Measurements from ENCODE around the gene GATAD2A.

GATAD2A gene

DNA sequence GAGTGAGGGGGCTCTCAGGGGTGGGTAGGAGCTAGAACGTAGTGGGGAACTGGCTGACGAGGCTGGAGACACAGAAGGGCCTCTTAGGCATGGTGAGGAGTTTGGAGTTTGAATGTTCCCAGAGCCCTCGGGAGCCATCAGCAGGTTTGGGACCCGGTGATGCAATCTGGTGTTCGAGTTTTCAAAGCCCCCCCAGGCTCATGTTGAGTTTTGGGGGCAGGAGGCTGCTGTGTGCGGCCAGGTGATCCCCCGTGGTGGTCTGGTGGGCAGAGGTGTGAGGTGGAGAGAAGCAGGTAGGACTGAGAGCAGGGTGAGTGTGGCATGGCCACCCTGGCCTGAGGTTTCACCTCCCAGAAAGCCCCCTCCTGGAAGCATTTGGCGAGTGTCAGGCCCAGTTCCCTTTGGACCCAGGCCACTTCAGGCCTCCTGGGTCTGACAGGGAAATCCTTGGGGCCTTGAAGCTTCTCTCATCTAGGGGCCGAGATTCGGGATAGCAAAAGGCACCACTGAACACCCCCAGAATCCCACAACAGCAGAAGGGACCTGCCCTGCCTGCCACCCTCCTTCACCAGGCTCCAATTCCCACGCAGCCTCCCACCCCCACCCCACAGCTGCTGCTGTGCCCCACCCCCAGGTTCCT, 124.4 kb downstream of the GATAD2A start:
- no peak for DNase-seq (ENCODE audit: low read depth in 2 of 2)

DNA sequence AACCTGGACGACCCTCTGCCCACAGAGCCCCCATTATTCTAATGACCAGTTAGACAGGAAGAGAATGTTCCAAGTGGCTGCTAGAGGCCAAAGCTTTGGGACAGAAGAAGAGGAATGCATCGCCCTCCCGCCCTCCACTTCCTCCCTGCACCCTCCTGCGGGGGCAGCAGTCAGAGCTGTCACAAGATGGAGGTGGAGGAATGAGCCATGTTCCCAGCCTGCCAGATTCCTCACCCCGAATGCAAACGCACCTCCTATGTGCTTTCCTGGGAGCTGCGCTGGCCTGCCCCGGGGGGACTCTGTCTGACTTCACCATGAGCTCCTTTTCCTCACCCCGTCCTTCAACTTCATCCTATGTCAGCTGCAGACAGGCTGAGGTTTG, 124.9 kb downstream of the GATAD2A start:
- DNase-seq (ENCODE audit: low read depth in 2 of 2): no peak

DNA sequence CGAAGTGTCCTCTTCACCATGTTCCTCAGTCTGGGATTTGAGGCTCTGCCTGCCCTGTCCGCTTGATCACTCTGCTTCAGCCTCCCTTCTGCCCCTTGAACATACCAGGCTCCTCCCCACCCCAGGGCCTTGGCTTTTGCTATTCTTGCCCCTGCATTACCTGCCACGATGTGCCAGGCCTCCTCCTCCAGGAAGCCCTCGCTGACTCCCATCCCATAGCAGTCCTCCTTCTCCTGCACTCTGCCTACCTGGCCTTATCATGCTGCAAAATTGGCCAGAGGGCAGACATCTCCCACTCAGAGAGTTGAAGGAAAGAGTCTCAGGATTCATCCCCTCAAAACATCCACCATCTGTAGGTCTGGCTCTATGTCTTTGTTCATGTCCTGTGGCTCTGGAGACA, 125.4 kb downstream of the GATAD2A start:
- DNase-seq (ENCODE audit: low read depth in 2 of 2): no peak

DNA sequence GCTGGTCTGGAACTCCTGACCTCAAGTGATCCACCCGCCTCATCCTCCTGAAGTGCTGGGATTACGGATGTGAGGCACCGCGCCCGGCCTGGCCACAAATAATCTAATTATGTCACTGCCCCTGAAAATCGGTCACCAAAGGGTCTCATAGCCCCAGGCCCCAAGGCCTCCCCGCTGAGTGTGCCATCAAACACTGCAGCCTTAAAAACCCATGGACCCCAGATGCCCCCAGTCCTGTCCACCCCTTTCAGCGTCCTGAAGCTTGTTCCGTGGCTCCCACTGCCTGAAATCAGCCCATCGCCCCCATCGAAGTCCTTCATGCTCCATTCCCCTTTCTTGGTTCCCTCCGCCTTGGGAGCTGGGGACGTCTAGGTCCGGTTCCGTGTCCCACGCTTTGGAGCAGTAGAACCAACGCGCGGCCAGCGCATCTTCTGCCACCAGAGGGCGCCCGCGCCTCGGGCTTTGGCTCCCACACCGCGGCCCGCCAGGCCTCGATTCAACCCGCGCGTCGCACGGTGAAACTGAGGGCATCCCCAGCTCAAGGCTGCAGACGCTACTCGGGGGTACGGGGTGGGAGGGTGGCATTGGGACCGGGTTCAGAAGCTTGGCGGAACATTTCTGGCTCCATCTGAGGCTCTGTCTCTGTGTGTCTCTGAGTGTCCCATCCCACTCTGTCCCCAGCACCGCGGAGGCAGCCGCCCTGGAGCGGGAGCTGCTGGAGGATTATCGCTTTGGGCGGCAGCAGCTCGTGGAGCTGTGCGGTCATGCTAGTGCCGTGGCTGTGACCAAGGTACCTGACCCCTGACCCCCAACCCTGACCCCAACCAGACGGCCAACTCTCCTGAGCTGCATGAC, 126.7 kb downstream of the GATAD2A start:
- peak; percentile 70 to 85 for DNase-seq (ENCODE audit: low read depth in 2 of 2)

DNA sequence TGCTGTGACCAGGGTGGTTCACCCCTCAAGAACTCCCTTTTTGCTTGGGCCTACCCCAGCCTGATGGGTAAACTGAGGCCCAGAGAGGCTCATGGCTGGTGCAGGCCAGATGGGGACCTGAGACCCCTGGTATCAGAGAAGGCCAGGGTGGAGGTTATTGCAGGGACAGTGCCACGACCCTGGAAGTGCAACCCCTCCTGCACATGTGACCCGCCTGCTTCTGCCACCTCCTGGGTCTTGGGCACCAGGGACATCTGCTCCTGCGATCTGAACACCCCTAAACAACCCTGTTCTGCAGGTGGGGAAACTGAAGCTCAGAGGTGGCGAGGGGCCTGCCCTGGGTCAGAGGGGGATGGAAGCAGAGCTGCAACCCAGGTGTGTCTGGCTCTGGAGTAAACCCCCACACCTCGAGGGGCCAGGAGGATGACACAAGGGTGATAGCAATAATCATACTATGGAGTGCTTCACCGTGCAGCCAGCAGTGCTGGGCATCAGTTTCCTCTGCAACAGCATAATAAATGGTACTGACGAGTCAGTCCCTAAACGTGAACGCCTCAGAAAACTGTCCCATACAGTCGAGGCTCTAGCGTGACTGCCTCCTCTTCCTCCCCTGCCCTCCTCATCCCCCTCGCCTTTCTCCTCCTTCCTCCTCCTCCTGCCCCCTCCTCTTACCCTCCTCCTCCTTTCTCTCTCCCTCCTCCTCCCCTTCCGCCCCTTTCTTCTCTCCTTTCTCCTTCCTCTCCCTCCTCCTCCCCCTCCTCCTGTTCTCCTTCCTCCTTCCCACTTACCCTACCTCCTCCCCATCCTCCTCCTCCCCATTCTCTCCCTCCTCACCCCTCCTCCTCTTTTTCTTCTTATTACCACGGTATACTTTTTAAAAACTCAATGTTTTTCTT, 127.6 kb downstream of the GATAD2A start:
- no peak for DNase-seq (ENCODE audit: low read depth in 2 of 2)

DNA sequence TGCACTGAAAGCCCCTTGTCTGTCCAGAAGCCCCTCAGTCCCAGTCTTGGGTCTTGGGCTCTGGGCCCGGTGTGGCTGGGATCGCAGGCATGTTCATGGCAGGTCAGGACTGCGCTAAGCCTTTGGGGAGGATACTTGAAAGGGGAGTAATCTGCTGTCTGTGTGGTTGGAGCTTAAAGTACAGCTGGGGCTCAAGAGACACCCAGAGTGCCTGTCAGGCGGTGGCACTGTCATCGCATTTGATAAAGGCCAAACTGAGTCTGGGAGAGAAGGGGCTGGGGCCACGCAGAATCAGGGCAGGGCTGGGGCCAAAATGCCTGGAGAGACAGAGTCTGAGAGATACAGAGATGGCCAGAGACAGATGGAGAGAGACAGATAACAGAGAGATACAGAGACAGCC, 128.4 kb downstream of the GATAD2A start:
- no peak for DNase-seq (ENCODE audit: low read depth in 2 of 2)

DNA sequence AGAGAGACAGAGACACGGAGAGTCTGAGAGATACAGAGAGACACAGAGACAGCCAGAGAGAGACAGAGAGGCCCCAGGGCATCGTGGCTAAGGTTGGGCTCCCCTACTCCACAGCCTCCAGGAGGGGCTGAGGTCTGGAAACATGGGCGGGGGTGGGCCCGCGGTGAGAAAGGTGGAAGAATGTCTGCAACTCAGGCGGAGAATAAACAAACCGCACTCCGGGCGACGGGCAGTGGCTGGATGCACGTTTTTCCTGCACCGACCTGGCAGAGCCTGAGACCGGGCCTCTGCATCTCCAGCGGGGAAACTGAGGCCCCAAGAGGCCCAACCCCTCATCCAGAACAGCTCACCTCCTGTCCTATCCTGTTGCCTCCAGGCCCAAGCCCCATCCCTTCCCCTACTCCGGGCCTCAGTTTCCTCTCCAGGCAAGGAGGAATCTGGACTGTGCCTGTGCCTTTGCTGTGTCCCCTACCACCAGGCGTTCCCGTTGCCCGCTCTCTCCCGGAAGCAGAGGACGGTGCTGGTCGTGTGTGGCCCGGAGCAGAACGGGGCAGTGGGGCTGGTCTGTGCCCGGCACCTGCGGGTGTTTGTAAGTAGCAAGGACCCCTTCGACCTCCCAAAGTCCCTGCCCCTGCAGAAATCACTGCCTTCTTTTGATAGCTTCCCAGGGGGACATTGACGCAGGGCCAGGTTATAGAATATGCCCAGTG, 129.2 kb downstream of the GATAD2A start:
- no peak for DNase-seq (ENCODE audit: low read depth in 2 of 2)

DNA sequence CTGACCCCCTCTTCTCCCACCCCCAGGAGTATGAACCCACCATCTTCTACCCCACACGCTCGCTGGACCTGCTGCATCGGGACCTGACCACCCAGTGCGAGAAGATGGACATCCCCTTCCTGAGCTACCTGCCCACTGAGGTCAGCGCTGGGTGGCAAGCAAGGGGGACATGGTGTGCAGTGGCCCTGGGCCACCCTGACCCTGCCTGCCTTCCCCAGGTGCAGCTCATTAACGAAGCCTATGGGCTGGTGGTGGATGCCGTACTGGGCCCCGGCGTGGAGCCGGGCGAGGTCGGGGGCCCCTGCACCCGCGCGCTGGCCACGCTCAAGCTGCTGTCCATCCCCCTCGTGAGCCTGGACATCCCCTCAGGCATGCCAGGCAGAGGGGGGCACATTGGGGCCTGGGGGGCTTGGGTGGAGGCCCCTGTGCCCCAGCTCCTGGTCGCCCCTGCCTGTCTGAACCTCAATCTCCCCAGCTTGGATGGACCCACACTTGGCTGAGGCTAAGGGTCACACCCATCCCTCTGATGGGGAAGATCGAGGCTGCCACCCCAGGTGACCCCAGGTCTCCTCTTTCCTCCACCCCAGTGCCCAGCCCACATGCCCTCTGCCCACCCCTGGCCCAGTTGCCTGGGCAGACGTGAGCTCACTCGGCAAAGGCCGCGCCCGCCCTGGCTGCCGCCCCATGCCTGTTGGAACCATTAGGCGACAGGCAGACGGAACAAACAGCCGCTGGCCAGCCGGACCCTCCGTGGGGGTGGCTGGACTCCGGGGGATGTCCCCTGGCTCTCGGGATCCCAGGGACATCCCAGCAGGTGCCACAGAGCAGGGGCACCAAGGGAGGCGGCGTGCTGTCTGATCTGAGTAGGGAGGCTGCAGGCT, 130.1 kb downstream of the GATAD2A start:
- no peak for DNase-seq (ENCODE audit: low read depth in 2 of 2)

DNA sequence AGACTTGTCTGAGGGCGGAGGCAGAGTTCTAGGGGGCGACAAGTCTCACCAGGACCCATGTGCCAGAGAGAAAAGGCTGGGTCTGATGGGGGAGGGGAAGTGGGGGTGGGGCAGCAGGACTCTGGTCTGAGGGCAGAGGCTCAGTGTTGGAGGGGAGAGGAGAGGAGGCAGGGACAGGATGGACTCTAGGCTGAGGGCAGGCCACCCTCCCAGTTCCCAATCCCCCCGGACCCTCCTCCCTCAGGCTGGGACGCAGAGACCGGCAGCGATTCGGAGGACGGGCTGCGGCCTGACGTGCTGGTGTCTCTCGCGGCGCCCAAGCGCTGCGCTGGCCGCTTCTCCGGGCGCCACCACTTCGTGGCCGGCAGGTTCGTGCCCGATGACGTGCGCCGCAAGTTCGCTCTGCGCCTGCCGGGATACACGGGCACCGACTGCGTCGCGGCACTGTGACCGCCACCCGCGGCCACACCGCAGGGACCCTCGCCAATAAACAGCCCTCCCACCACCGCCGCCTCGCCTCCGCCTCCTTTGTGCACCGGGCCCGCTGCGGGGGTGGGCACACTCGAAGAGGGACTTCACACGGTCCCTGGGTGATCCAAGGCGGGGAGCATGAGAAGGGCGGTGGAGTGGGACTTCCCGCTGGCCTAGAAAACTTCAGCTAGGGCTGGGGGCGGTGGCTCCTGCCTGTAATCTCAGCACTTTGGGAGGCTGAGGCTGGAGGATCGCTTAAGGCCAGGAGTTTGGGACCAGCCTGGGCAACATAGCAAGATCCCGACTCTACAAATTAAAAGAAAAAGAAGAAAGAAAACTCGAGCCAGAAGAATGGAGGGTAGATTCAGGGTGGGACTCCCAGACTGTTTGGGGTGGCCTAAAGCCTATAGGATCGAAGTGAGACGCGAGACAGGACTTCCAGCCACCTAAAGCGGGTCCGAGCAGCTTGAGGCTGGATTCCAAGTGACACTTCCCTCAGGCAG, 131.9 kb downstream of the GATAD2A start:
- no peak for DNase-seq (ENCODE audit: low read depth in 2 of 2)

DNA sequence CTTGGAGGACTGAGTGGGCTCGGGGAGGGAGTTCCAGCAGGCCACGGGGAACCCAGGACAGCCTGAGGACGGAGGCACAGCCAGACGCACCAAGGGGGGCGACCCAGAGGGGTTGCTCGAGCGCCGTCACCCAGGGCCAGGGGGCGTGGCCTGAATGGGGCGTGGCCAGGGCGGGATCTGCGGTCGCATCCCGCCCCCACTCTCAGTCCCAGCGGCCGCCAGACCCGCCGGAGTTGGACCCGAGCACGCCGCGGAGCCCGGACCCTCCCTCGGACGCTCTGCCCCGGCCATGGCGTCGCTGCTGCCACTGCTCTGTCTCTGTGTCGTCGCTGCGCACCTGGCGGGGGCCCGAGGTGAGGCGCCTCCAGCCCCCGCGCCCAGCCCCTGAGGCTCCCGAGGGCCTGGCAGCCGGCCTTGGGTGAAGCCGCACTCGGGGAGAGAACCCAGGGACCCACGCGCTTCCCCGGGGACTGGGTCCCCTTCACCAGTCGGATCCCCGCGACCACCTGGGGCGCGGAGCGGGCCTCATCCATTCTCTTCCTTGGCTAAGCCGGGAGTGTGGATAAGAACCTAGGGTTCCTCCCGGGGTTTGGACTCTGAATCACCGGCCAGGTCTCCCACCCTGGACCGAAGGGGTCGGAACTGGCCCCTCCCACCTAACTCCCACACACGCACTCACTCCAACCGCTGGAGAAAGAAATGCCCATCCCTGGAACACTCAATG, 132.7 kb downstream of the GATAD2A start, which contains the start of gene CILP2:
CILP2 (plus strand) TSS at position 205 of the 724 bp plus-strand sequence; CDS start at position 290, 85 bp downstream.
- DNase-seq (ENCODE audit: low read depth in 2 of 2): no peak

DNA sequence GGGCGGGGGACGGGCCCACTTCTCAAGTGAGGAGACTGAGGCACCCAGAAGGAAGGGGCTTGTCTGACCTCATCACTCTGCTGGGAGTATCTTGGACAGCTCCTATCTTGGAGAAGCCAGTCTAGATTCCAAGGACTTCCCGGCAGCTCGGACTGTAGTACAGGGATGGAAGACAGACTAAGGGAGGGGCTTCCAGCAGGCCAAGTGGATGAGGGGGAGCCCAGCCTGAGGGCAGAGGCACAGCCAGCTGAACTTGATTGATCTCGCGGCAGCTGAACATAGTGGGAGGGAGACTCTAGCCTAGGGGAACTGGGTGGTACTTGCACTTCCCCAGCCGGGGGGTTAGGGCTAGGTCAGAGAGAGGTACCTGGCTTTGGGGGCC, 133.3 kb downstream of the GATAD2A start:
- no peak for DNase-seq (ENCODE audit: low read depth in 2 of 2)

DNA sequence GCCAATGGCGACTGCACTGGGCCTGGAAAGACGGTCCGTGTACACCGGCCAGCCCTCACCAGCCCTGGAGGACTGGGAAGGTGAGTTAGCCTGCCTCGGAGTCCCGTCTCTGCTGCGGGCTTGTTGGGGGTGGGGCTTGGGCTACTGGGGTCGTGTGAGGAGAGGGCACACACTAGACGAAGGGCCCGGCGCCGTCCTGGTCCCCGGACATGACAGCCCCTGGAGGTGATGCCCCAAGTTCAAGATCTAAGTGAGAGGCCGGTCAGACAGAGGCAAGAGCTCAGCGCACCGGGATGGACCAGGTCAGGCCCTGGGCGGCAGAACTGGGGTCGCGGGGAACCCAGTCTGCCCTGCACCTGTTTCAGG, 134.2 kb downstream of the GATAD2A start:
- no peak for DNase-seq (ENCODE audit: low read depth in 2 of 2)

DNA sequence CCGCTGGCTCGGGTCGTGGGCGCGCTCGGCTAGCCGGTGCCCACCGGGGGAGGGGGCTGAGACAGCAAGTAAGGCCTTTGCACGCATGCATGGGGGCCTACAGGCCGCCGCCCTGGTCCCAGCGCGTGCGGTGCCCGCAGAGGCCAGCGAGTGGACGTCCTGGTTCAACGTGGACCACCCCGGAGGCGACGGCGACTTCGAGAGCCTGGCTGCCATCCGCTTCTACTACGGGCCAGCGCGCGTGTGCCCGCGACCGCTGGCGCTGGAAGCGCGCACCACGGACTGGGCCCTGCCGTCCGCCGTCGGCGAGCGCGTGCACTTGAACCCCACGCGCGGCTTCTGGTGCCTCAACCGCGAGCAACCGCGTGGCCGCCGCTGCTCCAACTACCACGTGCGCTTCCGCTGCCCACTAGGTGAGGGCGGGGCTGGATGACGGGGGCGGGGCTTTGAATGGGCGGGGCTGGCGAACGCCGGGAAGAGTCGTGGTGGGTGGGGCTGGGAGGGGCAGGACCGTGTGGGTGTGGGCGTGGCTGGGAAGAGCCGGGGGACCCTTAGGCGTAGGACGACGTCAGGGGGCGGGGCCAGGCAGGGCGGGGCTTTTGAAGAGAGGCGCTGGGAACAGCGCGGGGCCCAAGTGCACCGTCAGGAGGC, 134.7 kb downstream of the GATAD2A start:
- peak in 1 of 2 donors; percentile 52 for DNase-seq (ENCODE audit: low read depth in 2 of 2)

DNA sequence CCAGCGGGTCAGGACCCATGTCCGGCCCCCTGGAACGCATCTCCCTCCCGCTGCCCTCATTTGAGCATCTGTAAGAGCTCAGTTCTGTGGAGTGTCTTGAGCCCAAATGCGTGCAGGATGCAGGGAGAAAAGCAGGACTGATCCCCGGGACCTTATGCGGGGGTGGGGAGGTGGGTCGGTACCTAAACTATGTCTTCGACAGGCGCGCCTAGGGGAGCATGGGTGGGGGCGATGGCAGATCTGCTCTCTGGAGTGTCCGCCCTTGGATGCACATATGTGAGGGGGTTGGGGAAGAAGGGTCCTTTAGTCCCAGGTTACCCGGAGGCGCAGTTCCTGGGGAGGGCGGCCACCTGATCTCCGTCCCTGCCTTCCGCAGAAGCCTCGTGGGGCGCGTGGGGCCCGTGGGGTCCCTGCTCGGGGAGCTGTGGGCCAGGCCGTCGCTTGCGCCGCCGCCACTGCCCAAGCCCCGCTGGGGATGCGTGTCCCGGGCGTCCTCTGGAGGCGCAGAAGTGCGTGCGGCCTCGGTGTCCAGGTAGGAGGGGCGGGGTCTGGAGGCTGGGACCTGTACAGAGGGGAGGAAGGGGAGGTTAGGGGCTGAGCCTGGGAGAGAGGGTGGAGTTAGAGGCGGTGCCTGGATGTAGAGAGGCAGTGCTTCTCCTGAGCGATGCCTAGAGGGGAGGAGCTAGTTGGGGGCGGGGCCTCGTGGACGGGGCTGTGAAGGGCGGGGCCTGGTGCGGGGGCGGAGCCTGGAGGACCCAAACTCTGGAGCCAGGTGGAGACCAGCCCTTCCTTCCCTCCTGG, 135.4 kb downstream of the GATAD2A start:
- DNase-seq (ENCODE audit: low read depth in 2 of 2): peak; percentile 46 to 64

DNA sequence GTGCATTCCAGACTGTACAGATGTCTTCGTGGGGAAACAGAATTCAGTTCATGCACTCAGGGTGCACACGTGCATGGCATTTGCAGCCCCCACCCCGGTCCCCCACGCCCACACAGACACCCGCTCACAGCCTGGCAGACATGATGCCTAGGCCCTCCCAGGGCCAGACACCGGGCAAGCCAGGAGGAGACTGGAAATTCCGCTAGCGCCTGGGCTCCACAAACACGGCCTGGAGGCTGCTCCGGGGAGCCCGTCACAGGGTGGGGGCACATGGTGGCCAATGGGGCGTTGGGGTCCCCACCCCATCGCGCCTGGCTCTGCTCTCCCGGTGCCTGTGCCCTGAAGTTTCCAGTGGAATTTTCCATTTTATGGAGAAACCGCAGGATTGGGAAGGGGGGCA, 136.1 kb downstream of the GATAD2A start:
- DNase-seq (ENCODE audit: low read depth in 2 of 2): no peak

DNA sequence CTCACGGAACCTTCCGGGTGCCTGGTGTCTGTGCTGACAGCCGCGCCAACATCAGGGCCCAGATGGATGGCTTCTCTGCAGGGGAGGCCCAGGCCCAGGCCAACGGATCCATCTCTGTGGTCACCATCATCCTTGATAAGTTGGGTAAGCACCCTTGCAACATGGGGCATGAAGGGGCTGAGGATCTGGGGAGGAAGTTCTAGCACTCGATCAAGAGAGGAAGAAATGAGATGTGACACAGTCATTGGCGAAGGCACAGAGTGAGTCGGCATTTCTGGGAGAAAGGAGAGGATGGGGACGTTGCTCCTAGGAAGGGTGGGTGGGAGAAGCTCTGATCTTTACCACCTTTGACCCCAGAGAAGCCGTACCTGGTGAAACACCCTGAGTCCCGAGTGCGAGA, 137.0 kb downstream of the GATAD2A start:
- no peak for DNase-seq (ENCODE audit: low read depth in 2 of 2)

DNA sequence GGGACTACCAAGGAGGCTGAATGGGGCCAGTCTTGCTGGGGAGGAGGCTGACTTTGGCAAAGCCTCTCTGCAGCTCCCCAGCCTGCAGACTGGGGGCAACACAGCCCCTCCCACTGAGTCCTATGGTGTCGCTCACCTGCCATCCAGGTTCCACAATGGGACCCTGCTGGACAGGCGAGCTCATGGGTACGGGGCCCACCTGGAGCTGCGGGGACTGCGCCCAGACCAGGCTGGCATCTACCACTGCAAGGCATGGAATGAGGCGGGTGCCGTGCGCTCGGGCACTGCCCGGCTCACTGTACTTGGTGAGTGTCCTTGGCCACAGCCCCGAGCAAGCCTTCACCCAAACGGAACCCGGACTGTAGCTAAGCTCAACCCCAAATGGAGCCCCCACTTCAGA, 137.6 kb downstream of the GATAD2A start:
- no peak for DNase-seq (ENCODE audit: low read depth in 2 of 2)

Data from stimulated activated CD4-positive, alpha-beta T cell treated with anti-CD3 and anti-CD28 coated beads, Interleukin-1b, Interleukin-23, amount 100 ng/mL, for 1 hour (primary cell).